Panc1 (cell line): ENCODE measurements around the gene THAP8. TPM values are rescaled to one million over a fixed set of nuclear protein-coding genes. Genes with fewer than 3 reads are reported as not detected.

ENCODE experiments used
- ATAC-seq: fragments of 200-7000 bp; cut with Tn5 transposase; 2 replicates; pipeline ENCODE4 v1.9.1; 2020; ENCODE audit warnings: mild to moderate bottlenecking, moderate library complexity
- BruUV-seq: library from RNA; stranded (reverse); fragments of 400-500 nt; replicated peaks from 2 replicates; lab custom pipeline; 2021; lab: Mats Ljungman, UMichigan
- CTCF ChIA-PET: fragments of 300-600 bp; sonication (Branson Sonifier 250); formaldehyde crosslinking; loops from one replicate; lab custom pipeline; 2022; ENCODE audit warnings: antibody characterized with exemption; lab: Charles Lee
- POLR2A ChIA-PET: fragments of 300-600 bp; sonication (Branson Sonifier 250); formaldehyde crosslinking; loops from one replicate; lab custom pipeline; 2022; ENCODE audit warnings: antibody characterized with exemption; lab: Charles Lee
- DNase-seq: peaks from one replicate; pipeline ENCODE4 v3.0.0-alpha.2; 2010; ENCODE audit warnings: low read depth, low spot score
- H3K27ac ChIP-seq: 2 replicates; pipeline ENCODE4 v1.5.1; 2011; ENCODE audit warnings: mild to moderate bottlenecking, low read length, inconsistent platforms
- H3K27me3 ChIP-seq: fragments of 200-500 bp; sonication (Bioruptor generic); 2 replicates; pipeline ENCODE4 v1.6.0; 2014; ENCODE audit warnings: low read length, inconsistent platforms; ENCODE audit not compliant: control insufficient read depth, insufficient read depth
- H3K36me3 ChIP-seq: fragments of 200-500 bp; sonication (Bioruptor generic); 2 replicates; pipeline ENCODE4 v1.5.1; 2014; ENCODE audit warnings: inconsistent platforms, mild to moderate bottlenecking, low read length, moderate library complexity; ENCODE audit not compliant: control insufficient read depth, insufficient read depth
- H3K4me1 ChIP-seq: 2 replicates; pipeline ENCODE4 v1.5.1; 2011; ENCODE audit warnings: inconsistent platforms, mild to moderate bottlenecking, low read length, moderate library complexity; ENCODE audit not compliant: control insufficient read depth, insufficient read depth
- H3K4me3 ChIP-seq, 2 experiments: 2 replicates each; pipeline ENCODE4 v1.5.1; 2011 to 2012; ENCODE audit warnings: low read depth in 2 of 2, low read length in 2 of 2, mild to moderate bottlenecking in 2 of 2, inconsistent platforms in 1 of 2, moderate library complexity in 1 of 2
- H3K9me3 ChIP-seq: fragments of 200-500 bp; sonication (Bioruptor generic); 2 replicates; pipeline ENCODE4 v1.5.1; 2014; ENCODE audit warnings: low read depth, mild to moderate bottlenecking, inconsistent platforms, low read length, moderate library complexity; ENCODE audit not compliant: control insufficient read depth, insufficient read depth
- POLR2AphosphoS5 ChIP-seq: IDR thresholded peaks from 2 replicates; pipeline ENCODE4 v1.6.1; 2012; ENCODE audit warnings: mild to moderate bottlenecking, low read depth, low read length, moderate library complexity
- SIN3A ChIP-seq: IDR thresholded peaks from 2 replicates; pipeline ENCODE4 v1.6.1; 2012; ENCODE audit warnings: low read depth, mild to moderate bottlenecking, low read length, moderate library complexity, borderline replicate concordance; ENCODE audit not compliant: insufficient read depth
- TCF7L2 ChIP-seq: IDR thresholded peaks from 2 replicates; pipeline ENCODE4 v1.6.1; 2011; ENCODE audit warnings: mild to moderate bottlenecking, low read depth, low read length, inconsistent platforms
- in situ Hi-C: cut with HindIII; loops from 2 replicates; pipeline ENCODE4 v1.10.0; 2016; ENCODE audit warnings: low sequenced_read_pairs, low pct_unique_long_range_greater_than_20kb
- intact Hi-C: fragments of 100-400 bp; cut with micrococcal nuclease; formaldehyde crosslinking; loops from one replicate; pipeline ENCODE4 v1.10.0; 2022; ENCODE audit not compliant: unreplicated experiment
- total RNA-seq: library from RNA; stranded (reverse); gene quantifications from one replicate; pipeline ENCODE4 v1.2.1, GENCODE V29; 2021; ENCODE audit not compliant: unreplicated experiment
- TF ChIP-seq, protein P1 (sequence below): fragments of 450-650 bp; IDR thresholded peaks from 2 replicates; pipeline ENCODE4 v1.5.1; 2017; ENCODE audit warnings: mild to moderate bottlenecking
- TF ChIP-seq, protein P2 (sequence below), 2 experiments: IDR thresholded peaks; 2 replicates each; pipeline ENCODE4 v1.6.1; 2011 to 2012; ENCODE audit warnings: low read depth in 2 of 2, control low read depth in 1 of 2, low read length in 1 of 2, mild to moderate bottlenecking in 1 of 2, moderate library complexity in 1 of 2; ENCODE audit not compliant: insufficient read depth in 1 of 2

The THAP8 gene
- total RNA-seq, 1 experiment from 2014 or later = 9.6 TPM

DNA sequence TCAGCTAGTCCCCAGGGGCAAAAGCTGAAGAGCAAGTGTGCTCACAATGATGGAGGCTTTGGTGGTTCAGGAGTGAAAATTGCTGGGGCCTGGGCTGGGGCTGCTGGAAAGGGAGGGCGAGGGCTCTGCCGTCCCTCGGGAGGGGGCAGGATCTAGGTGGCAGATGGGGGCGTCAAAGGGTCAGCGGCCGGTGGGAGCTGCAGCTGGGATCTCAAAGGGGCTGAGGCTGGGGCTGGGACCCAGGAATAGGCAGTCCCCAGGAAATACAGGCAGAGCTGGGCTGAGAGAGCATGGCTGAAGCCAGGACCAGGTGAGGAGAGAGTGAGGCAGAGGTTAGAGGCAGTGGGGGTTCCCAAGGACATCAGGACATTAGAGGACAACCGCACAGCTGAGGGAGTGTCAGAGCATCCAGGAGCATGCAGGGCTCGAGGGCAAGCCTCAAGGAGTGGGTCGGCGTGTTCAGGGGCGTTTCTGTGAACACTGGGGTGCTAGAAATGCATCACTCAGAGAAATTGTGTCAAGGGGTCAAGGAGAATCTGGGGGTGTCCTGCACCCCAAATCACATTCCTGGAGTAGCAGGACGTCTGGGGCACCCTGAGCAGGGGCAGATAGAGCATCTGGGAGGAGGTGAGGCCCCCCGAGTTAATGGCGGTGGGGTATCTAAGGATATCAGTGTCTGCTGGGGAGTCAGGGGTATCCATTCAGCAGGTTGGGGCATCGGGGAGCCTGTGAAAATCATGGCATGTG is 44.3 kb downstream of the THAP8 start:
- BruUV-seq = no TSS peak
- CTCF ChIA-PET = no interaction called here
- POLR2A ChIA-PET = no interaction called here

DNA sequence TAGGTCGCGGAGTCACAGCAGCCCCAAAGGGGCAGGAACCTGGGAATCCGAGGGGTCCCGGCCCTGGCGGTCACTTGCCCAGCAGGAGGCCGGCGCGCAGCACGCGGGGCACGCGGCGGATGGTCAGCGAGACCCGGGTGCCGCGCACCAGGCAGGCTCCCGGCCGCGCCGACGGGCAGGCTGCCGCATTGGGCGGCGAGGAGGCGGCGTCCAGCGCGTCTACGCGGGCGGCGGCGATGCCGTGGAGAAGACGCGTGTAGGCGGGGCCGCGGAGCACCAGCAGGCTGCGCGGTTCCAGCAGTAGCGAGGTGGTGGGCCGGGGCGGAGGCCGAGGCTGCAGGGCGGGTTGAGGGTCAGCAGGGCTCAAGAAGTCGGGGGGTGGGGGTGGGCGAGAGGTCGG is 44.9 kb downstream of the THAP8 start:
- CTCF ChIA-PET = no interaction called here
- intact Hi-C loops (no loop called here), in situ Hi-C loops (no loop called here)
- H3K27me3 ChIP-seq = no peaks in the 10 kb centered on the region
- no TSS peak for BruUV-seq
- ATAC-seq (peak; percentile 80), DNase-seq (no peak)
- peak overlapping the region; percentile 46 to 64 for H3K4me3 ChIP-seq
- H3K9me3 ChIP-seq = no peaks in the 10 kb centered on the region
- H3K4me1 ChIP-seq = peaks cover 16% of the 10 kb centered on the region; the same call in 1 of the 2 replicates
- H3K36me3 ChIP-seq = no peaks in the 10 kb centered on the region
- POLR2A ChIA-PET = no interaction called here
- TF ChIP-seq SIN3A (no peak; the same call in 1 of the 2 replicates), TCF7L2 (no peak), POLR2AphosphoS5 (no peak; the same call in 1 of the 2 replicates)
- TF ChIP-seq, protein P1, sequence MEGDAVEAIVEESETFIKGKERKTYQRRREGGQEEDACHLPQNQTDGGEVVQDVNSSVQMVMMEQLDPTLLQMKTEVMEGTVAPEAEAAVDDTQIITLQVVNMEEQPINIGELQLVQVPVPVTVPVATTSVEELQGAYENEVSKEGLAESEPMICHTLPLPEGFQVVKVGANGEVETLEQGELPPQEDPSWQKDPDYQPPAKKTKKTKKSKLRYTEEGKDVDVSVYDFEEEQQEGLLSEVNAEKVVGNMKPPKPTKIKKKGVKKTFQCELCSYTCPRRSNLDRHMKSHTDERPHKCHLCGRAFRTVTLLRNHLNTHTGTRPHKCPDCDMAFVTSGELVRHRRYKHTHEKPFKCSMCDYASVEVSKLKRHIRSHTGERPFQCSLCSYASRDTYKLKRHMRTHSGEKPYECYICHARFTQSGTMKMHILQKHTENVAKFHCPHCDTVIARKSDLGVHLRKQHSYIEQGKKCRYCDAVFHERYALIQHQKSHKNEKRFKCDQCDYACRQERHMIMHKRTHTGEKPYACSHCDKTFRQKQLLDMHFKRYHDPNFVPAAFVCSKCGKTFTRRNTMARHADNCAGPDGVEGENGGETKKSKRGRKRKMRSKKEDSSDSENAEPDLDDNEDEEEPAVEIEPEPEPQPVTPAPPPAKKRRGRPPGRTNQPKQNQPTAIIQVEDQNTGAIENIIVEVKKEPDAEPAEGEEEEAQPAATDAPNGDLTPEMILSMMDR = no peak
- TF ChIP-seq, protein P2, sequence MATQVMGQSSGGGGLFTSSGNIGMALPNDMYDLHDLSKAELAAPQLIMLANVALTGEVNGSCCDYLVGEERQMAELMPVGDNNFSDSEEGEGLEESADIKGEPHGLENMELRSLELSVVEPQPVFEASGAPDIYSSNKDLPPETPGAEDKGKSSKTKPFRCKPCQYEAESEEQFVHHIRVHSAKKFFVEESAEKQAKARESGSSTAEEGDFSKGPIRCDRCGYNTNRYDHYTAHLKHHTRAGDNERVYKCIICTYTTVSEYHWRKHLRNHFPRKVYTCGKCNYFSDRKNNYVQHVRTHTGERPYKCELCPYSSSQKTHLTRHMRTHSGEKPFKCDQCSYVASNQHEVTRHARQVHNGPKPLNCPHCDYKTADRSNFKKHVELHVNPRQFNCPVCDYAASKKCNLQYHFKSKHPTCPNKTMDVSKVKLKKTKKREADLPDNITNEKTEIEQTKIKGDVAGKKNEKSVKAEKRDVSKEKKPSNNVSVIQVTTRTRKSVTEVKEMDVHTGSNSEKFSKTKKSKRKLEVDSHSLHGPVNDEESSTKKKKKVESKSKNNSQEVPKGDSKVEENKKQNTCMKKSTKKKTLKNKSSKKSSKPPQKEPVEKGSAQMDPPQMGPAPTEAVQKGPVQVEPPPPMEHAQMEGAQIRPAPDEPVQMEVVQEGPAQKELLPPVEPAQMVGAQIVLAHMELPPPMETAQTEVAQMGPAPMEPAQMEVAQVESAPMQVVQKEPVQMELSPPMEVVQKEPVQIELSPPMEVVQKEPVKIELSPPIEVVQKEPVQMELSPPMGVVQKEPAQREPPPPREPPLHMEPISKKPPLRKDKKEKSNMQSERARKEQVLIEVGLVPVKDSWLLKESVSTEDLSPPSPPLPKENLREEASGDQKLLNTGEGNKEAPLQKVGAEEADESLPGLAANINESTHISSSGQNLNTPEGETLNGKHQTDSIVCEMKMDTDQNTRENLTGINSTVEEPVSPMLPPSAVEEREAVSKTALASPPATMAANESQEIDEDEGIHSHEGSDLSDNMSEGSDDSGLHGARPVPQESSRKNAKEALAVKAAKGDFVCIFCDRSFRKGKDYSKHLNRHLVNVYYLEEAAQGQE (IDR thresholded peaks at IDR 0.05; ENCODE audit: insufficient read depth in 1 of 2, low read depth in 2 of 2, low read length in 1 of 2) = 0 out of 4 replicates have a peak, but pooled peaks of 1 of the 2 experiments have one; percentile 9
- peak overlapping the region; percentile 71 for H3K27ac ChIP-seq

More for the DNA sequence above, 44.3 kb downstream of the THAP8 start:
- Histone ChIP-seq H3K4me1 (peaks cover 19% of the 10 kb centered on the region), H3K27me3 (no peaks in the 10 kb centered on the region), H3K36me3 (no peaks in the 10 kb centered on the region), H3K4me3 (peak overlapping the region; percentile 46 to 64), H3K9me3 (no peaks in the 10 kb centered on the region), H3K27ac (peak overlapping the region; percentile 62)
- DNase-seq (no peak), ATAC-seq (no peak)
- intact Hi-C loops = no loop called here
- TF ChIP-seq POLR2AphosphoS5 (no peak), SIN3A (no peak), TCF7L2 (no peak)
- TF ChIP-seq, protein P1 = no peak
- TF ChIP-seq, protein P2 (IDR thresholded peaks at IDR 0.05; ENCODE audit: insufficient read depth in 1 of 2, low read depth in 2 of 2, low read length in 1 of 2) = no peak
- in situ Hi-C loops = no loop called here
